ENCODE data around the gene FKBP3.
"Not testable (repeated sequence)": the region's sequence is repeated elsewhere in the genome, so short reads cannot be mapped to it uniquely, and the experiment has no call there.

FKBP3 gene

GRCh38 chr14:45112896-45113781 is 21.1 kb downstream of the FKBP3 start:
- peak; percentile 92 for DNase-seq

GRCh38 chr14:45104561-45104960 is 29.7 kb downstream of the FKBP3 start:
- DNase-seq: no peak

- no peak for DNase-seq
Observed at GRCh38 chr14:45103806-45104205, 30.5 kb downstream of the FKBP3 start.

GRCh38 chr14:45096218-45096617 is 38.1 kb downstream of the FKBP3 start:
- no peak for DNase-seq

- no peak for DNase-seq
Observed at GRCh38 chr14:45095143-45095542, 39.1 kb downstream of the FKBP3 start.

- DNase-seq: no peak
Observed at GRCh38 chr14:45094275-45094674, 40.0 kb downstream of the FKBP3 start.

GRCh38 chr14:45091710-45092109 is 42.6 kb downstream of the FKBP3 start:
- no peak for DNase-seq

GRCh38 chr14:45089813-45090212 is 44.5 kb downstream of the FKBP3 start:
- no peak for DNase-seq

GRCh38 chr14:45084946-45085346 is 49.3 kb downstream of the FKBP3 start:
- DNase-seq: no peak

- peak; percentile 94 for DNase-seq
Observed at GRCh38 chr14:45083976-45084722, 50.1 kb downstream of the FKBP3 start, which contains the start of gene PRPF39. Gene PRPF39 (plus strand): TSS chr14:45084116. CDS start chr14:45095240, 11,124 bp downstream.

GRCh38 chr14:45083617-45083975 is 50.7 kb downstream of the FKBP3 start:
- DNase-seq: no peak

- no peak for DNase-seq
Observed at GRCh38 chr14:45082420-45082819, 51.9 kb downstream of the FKBP3 start.

GRCh38 chr14:45081096-45081495 is 53.2 kb downstream of the FKBP3 start:
- not testable (repeated sequence) for DNase-seq

- DNase-seq: not testable (repeated sequence)
Observed at GRCh38 chr14:45080416-45080968, 53.8 kb downstream of the FKBP3 start.

GRCh38 chr14:45078323-45078722 is 56.0 kb downstream of the FKBP3 start:
- no peak for DNase-seq

- DNase-seq: no peak
Observed at GRCh38 chr14:45073231-45073879, 60.9 kb downstream of the FKBP3 start.

GRCh38 chr14:45072126-45072525 is 62.2 kb downstream of the FKBP3 start:
- no peak for DNase-seq

GRCh38 chr14:45070215-45070614 is 64.1 kb downstream of the FKBP3 start:
- peak; percentile 59 for DNase-seq

- DNase-seq: no peak
Observed at GRCh38 chr14:45068396-45068795, 65.9 kb downstream of the FKBP3 start.

GRCh38 chr14:45066667-45067066 is 67.6 kb downstream of the FKBP3 start:
- DNase-seq: no peak

GRCh38 chr14:45065956-45066355 is 68.3 kb downstream of the FKBP3 start:
- no peak for DNase-seq
